RPMI7951 (cell line): ENCODE data around the gene PROP1. TPM values are rescaled to one million over a fixed set of nuclear protein-coding genes. Genes with fewer than 3 reads are reported as not detected.
"Not testable (repeated sequence)": the region's sequence is repeated elsewhere in the genome, so short reads cannot be mapped to it uniquely, and the experiment has no call there.

Source experiments
- DNase-seq: peaks from one replicate; pipeline ENCODE4 v3.0.0-alpha.2; 2012; ENCODE audit warnings: low read depth
- total RNA-seq: library from RNA; depleted of rRNA; stranded (reverse); fragments of >200 nt; shearing (Covaris generic); gene quantifications from 2 replicates; pipeline ENCODE4 v1.2.3, GENCODE V29; 2014

The PROP1 gene
- total RNA-seq, 1 experiment from 2014 or later, result not detected

DNA sequence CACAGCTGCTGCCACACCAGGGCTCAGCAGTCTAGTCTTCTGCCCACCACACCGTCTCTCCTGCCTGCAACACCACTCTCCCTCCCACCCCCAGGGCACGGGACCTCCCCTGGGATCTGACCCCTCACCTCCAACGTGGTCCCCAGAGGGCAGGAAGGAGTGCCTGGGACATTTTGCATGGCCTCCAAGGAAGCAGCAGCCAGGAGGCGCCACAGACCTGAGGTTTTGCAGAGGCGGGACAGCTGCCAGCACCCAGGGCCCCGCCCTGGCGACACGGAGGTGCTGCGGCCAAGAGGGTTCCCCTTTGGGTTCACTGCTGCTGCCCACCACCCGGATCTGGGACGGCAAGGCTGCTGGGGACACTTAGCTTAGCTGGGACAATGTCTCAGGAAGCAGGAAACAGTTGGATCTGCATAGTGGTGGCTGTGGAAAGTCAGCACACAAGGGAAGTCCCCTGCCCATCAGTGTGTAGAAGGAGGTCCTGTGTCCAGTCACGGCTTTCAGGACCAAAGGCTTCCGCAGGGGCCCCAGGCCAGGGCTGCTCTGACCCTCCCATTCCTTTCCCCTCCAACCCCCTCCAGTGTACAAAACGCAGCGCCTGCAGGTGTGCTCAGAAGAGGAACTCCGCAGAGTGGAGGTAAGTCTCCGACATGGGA, 13.8 kb downstream of the PROP1 start:
- DNase-seq, result no peak

DNA sequence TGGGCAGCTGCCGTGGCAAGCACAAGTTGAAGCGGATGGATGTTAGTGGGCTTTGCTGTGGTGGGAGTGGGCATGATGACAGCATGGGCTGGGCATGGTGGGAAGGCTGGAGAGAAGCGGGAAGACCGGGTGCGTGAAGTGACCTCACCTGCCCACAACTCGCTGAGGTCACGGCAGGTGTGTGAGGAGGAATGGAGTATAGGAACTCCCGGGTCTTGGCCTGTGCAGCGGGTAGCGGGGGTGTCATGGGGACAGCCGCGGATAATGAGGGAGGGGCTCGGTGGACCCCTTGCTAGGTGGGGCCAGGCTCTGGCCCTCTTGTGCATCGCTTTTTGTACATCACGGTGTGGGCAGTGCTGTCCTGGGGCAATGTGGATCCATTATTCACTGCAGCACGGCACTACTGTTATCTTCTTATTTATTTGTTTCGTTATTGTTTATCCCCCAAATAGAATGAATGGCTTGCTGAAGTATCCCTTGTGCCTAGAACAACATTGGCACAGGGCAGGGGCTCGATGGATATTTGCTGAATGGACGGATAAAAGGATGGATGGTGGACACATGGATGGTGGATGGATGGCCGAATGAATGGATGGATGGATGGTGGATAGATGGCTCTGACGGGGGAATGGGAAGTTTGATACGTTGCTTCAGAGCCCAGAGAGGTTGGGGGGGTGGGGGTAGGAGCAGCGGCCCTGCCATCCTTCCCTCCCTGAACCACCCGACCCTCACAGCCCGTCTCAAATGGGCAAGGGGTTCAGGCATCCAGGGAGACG, 14.6 kb downstream of the PROP1 start:
- DNase-seq, result no peak

DNA sequence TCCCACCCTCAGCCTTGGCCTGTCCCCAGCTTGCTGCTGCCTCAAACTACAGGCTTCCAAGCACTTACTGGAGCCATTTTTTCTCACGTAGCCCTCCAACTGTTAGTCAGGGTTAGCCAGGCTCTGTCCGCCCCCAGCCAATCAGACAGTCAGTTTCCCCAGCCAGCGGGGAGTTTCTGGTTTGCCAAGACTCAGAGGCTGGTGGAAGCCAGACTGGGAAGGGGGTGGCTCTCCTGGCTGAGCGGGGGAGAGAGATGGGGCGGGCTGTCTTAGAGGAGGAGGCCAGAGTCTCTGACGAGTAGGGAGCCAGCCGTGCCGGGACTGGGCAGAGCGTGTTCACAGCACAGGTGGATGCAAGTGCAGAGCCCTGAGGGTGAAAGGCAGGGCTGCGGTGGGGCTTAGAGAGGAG, 15.3 kb downstream of the PROP1 start:
- no peak for DNase-seq

GRCh38 chr5:177977600-177977999, 18.4 kb downstream of the PROP1 start:
- not testable (repeated sequence) for DNase-seq

GRCh38 chr5:177973066-177973635, 22.9 kb downstream of the PROP1 start:
- no peak for DNase-seq

GRCh38 chr5:177972613-177973012, 23.4 kb downstream of the PROP1 start:
- no peak for DNase-seq

DNA sequence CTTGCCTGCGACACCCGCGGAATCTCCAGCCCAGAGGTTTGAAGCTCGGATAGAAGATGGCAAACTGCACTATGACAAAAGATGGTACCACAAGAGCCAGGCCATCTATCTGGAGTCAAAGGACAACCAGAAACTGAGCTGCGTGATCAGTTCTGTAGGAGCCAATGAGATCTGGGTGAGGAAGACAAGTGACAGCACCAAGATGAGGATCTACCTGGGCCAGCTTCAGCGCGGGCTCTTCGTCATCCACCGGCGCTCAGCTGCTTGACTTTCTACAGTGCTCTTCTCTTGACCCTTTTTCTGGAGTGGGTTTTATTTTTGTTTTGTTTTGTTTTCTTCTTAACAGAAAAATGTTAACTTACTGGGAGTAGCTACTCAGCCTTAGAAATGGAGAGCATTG, 24.0 kb downstream of the PROP1 start:
- DNase-seq, result not testable (repeated sequence)

GRCh38 chr5:177968661-177969211, 27.3 kb downstream of the PROP1 start:
- no peak for DNase-seq

DNA sequence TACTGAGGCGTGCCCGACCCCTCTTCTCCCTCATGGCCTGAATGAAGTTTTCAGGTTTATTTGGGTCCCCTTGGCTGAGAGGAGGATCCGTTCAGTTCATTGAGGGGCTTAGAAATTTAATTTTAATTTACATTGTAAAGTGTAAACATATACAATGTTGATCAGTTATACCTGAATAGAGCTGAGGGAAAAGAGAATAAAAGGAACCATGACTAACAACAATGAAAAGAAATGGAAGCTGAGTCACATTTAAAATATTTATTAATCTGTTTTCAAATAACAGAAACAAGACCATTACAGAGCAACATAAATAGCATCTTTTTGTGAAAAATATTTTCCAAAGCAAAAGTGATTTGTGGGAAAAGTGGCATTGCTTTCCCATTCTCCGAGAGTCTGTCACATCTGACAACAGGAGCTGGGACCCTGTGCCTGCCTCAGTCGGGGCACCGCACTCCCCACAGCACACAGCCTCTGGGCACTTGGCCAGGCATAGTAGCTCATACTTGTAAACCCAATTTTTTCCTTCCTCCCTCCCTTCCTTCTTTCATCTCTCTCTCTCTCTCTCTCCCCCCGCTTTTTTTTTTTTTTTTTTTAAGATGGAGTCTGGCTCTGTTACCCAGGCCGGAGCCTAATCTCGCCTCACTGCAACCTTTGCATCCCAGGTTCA, 28.7 kb downstream of the PROP1 start:
- DNase-seq, result no peak

- no peak for DNase-seq
Measured at GRCh38 chr5:177966839-177967166, 29.2 kb downstream of the PROP1 start.

- no peak for DNase-seq
Measured at GRCh38 chr5:177966009-177966838, 29.8 kb downstream of the PROP1 start.

DNA sequence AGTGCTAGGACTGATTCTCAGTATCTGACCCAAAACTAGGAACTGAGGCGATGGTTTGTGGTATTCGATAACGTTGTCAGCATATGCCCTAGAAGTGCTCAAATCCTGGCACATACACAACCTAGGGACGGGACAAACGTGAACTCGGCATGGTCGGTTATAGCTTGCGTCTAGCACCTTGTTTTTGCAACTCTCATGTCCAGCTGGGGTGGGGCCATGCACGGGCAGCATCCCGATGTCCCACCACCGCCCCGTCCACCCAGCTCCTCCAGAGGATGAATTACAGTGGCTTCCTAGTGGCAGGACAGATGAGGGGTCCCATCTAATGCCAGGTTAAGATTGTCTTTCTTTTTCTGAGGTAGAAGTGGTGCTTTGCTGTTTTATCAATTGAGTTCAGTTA, 31.6 kb downstream of the PROP1 start:
- DNase-seq, result no peak

GRCh38 chr5:177963966-177964365, 32.1 kb downstream of the PROP1 start:
- no peak for DNase-seq

DNA sequence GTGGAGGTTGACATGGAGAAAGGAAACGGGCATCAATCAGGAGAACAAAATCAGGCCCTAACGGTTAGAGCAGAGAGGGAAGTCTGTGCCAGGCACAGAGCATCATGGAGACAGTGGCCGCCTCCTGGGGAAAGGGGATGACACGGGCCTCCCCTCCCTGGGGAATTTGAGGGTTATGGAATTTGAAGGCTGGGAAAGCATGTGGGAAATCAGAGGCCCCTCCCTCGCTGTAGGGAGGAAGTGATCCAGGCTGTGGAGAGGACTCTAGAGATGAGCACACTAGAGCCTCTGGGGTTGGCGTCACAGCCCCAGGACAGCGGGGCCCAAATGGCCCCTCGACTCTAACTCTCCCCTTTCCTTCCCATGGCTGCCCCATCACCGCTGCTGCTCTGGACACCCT, 36.7 kb downstream of the PROP1 start:
- no peak for DNase-seq

GRCh38 chr5:177958696-177959095, 37.3 kb downstream of the PROP1 start:
- DNase-seq, result no peak

DNA sequence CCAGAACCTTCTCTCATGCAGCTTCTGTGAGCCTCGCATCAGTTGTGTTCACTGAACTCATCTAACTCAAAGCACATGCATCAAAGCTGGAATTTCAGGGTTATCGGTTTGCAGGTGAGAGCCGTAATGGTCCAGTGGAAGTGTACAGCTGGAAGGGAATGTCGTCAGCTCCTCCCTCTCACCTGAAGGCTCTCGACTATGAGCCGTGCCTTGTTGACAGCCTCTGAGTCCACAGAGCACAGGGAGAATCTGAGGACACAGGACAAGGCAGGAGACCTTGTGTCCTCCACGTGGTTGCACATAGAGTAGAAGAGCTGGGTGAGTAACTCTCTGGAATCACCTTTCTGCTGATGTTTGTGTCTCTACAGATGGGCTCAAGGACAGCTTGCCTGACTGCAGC, 38.8 kb downstream of the PROP1 start:
- no peak for DNase-seq

DNA sequence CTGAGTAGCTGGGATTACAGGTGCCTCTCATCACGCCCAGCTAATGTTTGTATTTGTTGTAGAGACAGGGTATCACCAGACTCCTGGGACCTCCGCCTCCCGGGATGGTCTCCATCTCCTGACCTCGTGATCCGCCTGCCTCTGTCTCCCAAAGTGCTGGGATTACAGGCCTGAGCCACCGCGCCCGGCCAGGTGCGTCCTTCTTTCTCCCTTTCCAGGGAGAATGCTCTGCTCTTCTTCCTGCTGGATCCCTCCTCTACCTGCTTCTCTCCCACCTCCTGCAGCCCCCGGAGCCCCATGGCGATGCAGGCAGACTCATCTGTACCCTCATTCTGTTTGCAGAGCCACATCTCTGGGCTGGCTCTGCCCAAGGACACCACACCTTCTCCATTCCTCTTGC, 42.9 kb downstream of the PROP1 start:
- DNase-seq, result not testable (repeated sequence)

DNA sequence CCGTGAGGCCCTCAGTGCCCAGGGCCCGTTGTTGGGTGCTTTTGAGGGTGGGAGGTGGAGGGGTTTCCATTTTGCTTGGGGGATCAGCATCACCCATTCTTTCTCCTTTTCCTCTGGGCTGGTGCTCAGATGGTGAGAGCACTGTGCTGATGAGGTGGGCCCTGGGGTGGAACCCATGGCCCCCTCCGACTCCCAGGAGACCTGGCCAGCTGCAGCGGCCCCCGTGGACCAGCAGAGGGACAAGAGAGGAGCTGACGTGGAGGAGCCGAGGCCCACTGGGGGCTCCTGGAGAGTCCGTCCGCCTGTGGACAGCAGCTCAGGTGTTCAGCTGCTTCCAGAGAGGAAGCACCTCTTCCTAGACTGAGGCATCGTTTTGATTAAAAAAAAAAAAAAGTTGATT, 46.4 kb downstream of the PROP1 start:
- DNase-seq, result not testable (repeated sequence)

GRCh38 chr5:177949065-177949464, 47.0 kb downstream of the PROP1 start:
- DNase-seq, result not testable (repeated sequence)

- not testable (repeated sequence) for DNase-seq
Measured at GRCh38 chr5:177947912-177948311, 48.1 kb downstream of the PROP1 start.

DNA sequence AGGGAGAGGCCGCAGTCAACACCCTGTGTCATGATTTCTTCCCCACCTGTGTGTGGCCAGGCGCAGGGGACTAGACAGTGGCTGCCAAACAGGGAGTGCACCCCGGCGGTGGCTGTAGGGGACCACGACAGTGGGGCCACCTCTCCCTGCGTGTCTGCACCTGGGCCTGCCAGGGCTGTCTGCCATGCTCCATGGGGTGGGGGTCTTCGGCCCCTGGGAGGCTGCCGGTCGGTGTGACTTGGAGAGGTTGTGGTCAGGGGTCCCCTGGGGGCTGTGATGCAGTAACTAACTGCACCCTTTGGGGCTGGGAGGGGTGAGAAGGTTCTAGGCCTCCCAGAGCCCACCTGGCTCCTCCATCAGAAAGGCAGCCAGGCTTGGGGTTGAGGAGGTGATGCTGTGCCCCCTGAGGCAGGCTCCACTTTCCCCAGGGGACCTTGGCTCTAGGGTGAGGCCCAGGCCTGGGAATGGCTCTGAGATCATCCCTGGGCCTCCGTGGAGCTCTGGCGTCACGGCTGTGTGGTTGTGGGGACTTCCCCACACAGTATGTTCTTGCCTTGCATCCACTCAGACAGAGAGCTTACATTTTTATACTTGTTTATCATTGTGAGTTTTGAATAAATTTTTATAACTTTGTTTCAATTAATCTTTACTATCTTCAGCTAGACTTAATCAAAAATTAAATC, 50.3 kb downstream of the PROP1 start:
- DNase-seq, result not testable (repeated sequence)
